A204.1 (cell line): ENCODE measurements around the gene MXI1.

ENCODE experiments used
- FAIRE-seq: peaks from 2 replicates; lab custom pipeline; 2012; peaks lifted over from hg19 to GRCh38; lab: Jason Lieb, UNC

MXI1 gene

GRCh38 chr10:110216240-110216639, 8.8 kb downstream of the MXI1 start:
- FAIRE-seq: no peak

GRCh38 chr10:110216942-110217661, 9.7 kb downstream of the MXI1 start:
- no peak for FAIRE-seq

- FAIRE-seq: no peak
These were observed 10.2 kb downstream of the MXI1 start for GRCh38 chr10:110217662-110218008.

- FAIRE-seq: no peak
These were observed 11.2 kb downstream of the MXI1 start for GRCh38 chr10:110218632-110219031.

GRCh38 chr10:110219884-110220283, 12.5 kb downstream of the MXI1 start:
- no peak for FAIRE-seq

- FAIRE-seq: no peak
These were observed 13.0 kb downstream of the MXI1 start for GRCh38 chr10:110220398-110220797.

GRCh38 chr10:110221044-110221720, 13.8 kb downstream of the MXI1 start:
- no peak for FAIRE-seq

GRCh38 chr10:110221721-110222261, 14.4 kb downstream of the MXI1 start:
- no peak for FAIRE-seq

- FAIRE-seq: no peak
These were observed 15.4 kb downstream of the MXI1 start for GRCh38 chr10:110222641-110223297.

GRCh38 chr10:110223298-110223925, 16.0 kb downstream of the MXI1 start:
- no peak for FAIRE-seq

- FAIRE-seq: no peak
These were observed 17.6 kb downstream of the MXI1 start for GRCh38 chr10:110224992-110225391.

GRCh38 chr10:110225441-110225755, 18.0 kb downstream of the MXI1 start:
- FAIRE-seq: no peak

GRCh38 chr10:110225756-110226542, 18.5 kb downstream of the MXI1 start:
- FAIRE-seq: no peak

GRCh38 chr10:110226543-110226925, 19.1 kb downstream of the MXI1 start:
- FAIRE-seq: no peak

GRCh38 chr10:110226926-110227641, 19.7 kb downstream of the MXI1 start:
- no peak for FAIRE-seq

GRCh38 chr10:110228066-110228465, 20.7 kb downstream of the MXI1 start:
- no peak for FAIRE-seq

- FAIRE-seq: no peak
These were observed 21.8 kb downstream of the MXI1 start for GRCh38 chr10:110229155-110229554.

GRCh38 chr10:110233846-110234245, 26.4 kb downstream of the MXI1 start:
- FAIRE-seq: no peak

GRCh38 chr10:110237894-110238480, 30.6 kb downstream of the MXI1 start:
- FAIRE-seq: no peak

- no peak for FAIRE-seq
These were observed 32.5 kb downstream of the MXI1 start for GRCh38 chr10:110239892-110240291.

GRCh38 chr10:110241407-110241806, 34.0 kb downstream of the MXI1 start:
- FAIRE-seq: no peak
